Measurements from ENCODE around the gene NINL.

NINL gene

GRCh38 chr20:25525867-25526266, 59.5 kb downstream of the NINL start:
- TF ChIP-seq SIN3A (IDR thresholded peaks at IDR 0.05; ENCODE audit: borderline replicate concordance, insufficient read depth, low read length) (no peak), POLR2AphosphoS5 (IDR thresholded peaks at IDR 0.05; ENCODE audit: low read depth, low read length) (no peak), FOXP2 (optimal IDR thresholded peaks at IDR 0.05; ENCODE audit: borderline replicate concordance, extremely low read depth, extremely low read length, insufficient read depth) (no peak), TAF1 (IDR thresholded peaks at IDR 0.05; ENCODE audit: borderline replicate concordance, insufficient read depth, low read length) (no peak), REST (IDR thresholded peaks at IDR 0.05; ENCODE audit: insufficient read depth in 1 of 2, low read depth in 2 of 2, low read length in 2 of 2) (no peak)

- TF ChIP-seq REST (IDR thresholded peaks at IDR 0.05; ENCODE audit: insufficient read depth in 1 of 2, low read depth in 2 of 2, low read length in 2 of 2) (no peak), POLR2AphosphoS5 (IDR thresholded peaks at IDR 0.05; ENCODE audit: low read depth, low read length) (no peak), TAF1 (IDR thresholded peaks at IDR 0.05; ENCODE audit: borderline replicate concordance, insufficient read depth, low read length) (no peak), SIN3A (IDR thresholded peaks at IDR 0.05; ENCODE audit: borderline replicate concordance, insufficient read depth, low read length) (no peak), FOXP2 (optimal IDR thresholded peaks at IDR 0.05; ENCODE audit: borderline replicate concordance, extremely low read depth, extremely low read length, insufficient read depth) (no peak)
These were observed 60.0 kb downstream of the NINL start for GRCh38 chr20:25525295-25525694.

GRCh38 chr20:25521382-25521781, 63.9 kb downstream of the NINL start:
- no peak for TF ChIP-seq REST (IDR thresholded peaks at IDR 0.05; ENCODE audit: insufficient read depth in 1 of 2, low read depth in 2 of 2, low read length in 2 of 2)
- TF ChIP-seq SIN3A (IDR thresholded peaks at IDR 0.05; ENCODE audit: borderline replicate concordance, insufficient read depth, low read length): no peak
- no peak for TF ChIP-seq POLR2AphosphoS5 (IDR thresholded peaks at IDR 0.05; ENCODE audit: low read depth, low read length)
- no peak for TF ChIP-seq TAF1 (IDR thresholded peaks at IDR 0.05; ENCODE audit: borderline replicate concordance, insufficient read depth, low read length)
- no peak for TF ChIP-seq FOXP2 (optimal IDR thresholded peaks at IDR 0.05; ENCODE audit: borderline replicate concordance, extremely low read depth, extremely low read length, insufficient read depth)

GRCh38 chr20:25517124-25517523, 68.2 kb downstream of the NINL start:
- TF ChIP-seq POLR2AphosphoS5 (IDR thresholded peaks at IDR 0.05; ENCODE audit: low read depth, low read length): no peak
- no peak for TF ChIP-seq TAF1 (IDR thresholded peaks at IDR 0.05; ENCODE audit: borderline replicate concordance, insufficient read depth, low read length)
- TF ChIP-seq REST (IDR thresholded peaks at IDR 0.05; ENCODE audit: insufficient read depth in 1 of 2, low read depth in 2 of 2, low read length in 2 of 2): no peak
- no peak for TF ChIP-seq SIN3A (IDR thresholded peaks at IDR 0.05; ENCODE audit: borderline replicate concordance, insufficient read depth, low read length)
- no peak for TF ChIP-seq FOXP2 (optimal IDR thresholded peaks at IDR 0.05; ENCODE audit: borderline replicate concordance, extremely low read depth, extremely low read length, insufficient read depth)
